ENCODE measurements around the gene ZNF329. TPM values are rescaled to one million over a fixed set of nuclear protein-coding genes. Genes with fewer than 3 reads are reported as not detected.
A peak's percentile ranks its signal among the peaks of the same experiment; 100 is the strongest.

The ZNF329 gene
- total and polyA plus RNA-seq, 2 of the 13 experiments (the other 11 are each of a cell fraction or from before 2014, with no cell fraction given): 3.8 to 9.6 TPM

- TF ChIP-seq ZBED4 (CRISPR knock-in tag; IDR thresholded peaks at IDR 0.05; ENCODE audit: borderline replicate concordance) (no peak), ZNF772 (CRISPR knock-in tag; IDR thresholded peaks at IDR 0.05) (0 out of 2 replicates have a peak, but pooled peaks have one; percentile 19), ZNF510 (CRISPR knock-in tag; IDR thresholded peaks at IDR 0.05; ENCODE audit: low read depth) (no peak), ZNF687 (CRISPR knock-in tag; IDR thresholded peaks at IDR 0.05) (peak; percentile 61), NFATC3 (CRISPR knock-in tag; IDR thresholded peaks at IDR 0.05) (no peak), HNRNPLL (IDR thresholded peaks at IDR 0.05; ENCODE audit: low read depth, low read length, poor library complexity, severe bottlenecking) (peak; percentile 94), ZBTB20 (CRISPR knock-in tag; IDR thresholded peaks at IDR 0.05; ENCODE audit: borderline replicate concordance, low read depth) (0 out of 2 replicates have a peak, but pooled peaks have one; percentile 36), GATAD1 (CRISPR knock-in tag; IDR thresholded peaks at IDR 0.05) (peak; percentile 76), ZSCAN5A (CRISPR knock-in tag; IDR thresholded peaks at IDR 0.05; ENCODE audit: borderline replicate concordance) (0 out of 2 replicates have a peak, but pooled peaks have one; percentile 28), ZNF547 (CRISPR knock-in tag; IDR thresholded peaks at IDR 0.05) (0 out of 2 replicates have a peak, but pooled peaks have one; percentile 55), MAF1 (CRISPR knock-in tag; IDR thresholded peaks at IDR 0.05; ENCODE audit: borderline replicate concordance) (0 out of 2 replicates have a peak, but pooled peaks have one; percentile 21), YY1 (IDR thresholded peaks at IDR 0.05; ENCODE audit: insufficient read depth, insufficient replicate concordance, low read depth, low read length) (peak; percentile 92), KDM5B (CRISPR knock-in tag; IDR thresholded peaks at IDR 0.05; ENCODE audit: borderline replicate concordance) (peak; percentile 58; the same call in 1 of the 2 replicates), ZNF850 (CRISPR knock-in tag; conservative IDR thresholded peaks at IDR 0.05) (0 out of 2 replicates have a peak, but pooled peaks have one; percentile 26), ZMYM4 (CRISPR knock-in tag; IDR thresholded peaks at IDR 0.05) (peak; percentile 14; the same call in 1 of the 2 replicates), ZNF839 (CRISPR knock-in tag; IDR thresholded peaks at IDR 0.05; ENCODE audit: borderline replicate concordance) (no peak)
- TF ChIP-seq, protein P1, sequence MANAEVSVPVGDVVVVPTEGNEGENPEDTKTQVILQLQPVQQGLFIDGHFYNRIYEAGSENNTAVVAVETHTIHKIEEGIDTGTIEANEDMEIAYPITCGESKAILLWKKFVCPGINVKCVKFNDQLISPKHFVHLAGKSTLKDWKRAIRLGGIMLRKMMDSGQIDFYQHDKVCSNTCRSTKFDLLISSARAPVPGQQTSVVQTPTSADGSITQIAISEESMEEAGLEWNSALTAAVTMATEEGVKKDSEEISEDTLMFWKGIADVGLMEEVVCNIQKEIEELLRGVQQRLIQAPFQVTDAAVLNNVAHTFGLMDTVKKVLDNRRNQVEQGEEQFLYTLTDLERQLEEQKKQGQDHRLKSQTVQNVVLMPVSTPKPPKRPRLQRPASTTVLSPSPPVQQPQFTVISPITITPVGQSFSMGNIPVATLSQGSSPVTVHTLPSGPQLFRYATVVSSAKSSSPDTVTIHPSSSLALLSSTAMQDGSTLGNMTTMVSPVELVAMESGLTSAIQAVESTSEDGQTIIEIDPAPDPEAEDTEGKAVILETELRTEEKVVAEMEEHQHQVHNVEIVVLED (CRISPR knock-in tag; IDR thresholded peaks at IDR 0.05; ENCODE audit: borderline replicate concordance): peak; percentile 41; the same call in 1 of the 2 replicates
Measured at GRCh38 chr19:58150328-58150921, at the start of gene ZNF329 (continued).
